Activated CD4-positive, alpha-beta T cell treated with anti-CD3 and anti-CD28 coated beads, Interleukin-2, amount 50 U/mL, for 48 hours (primary cell): ENCODE results near the gene DSCAM.
"Not testable (repeated sequence)": the region's sequence is repeated elsewhere in the genome, so short reads cannot be mapped to it uniquely, and the experiment has no call there.

Source experiments
- DNase-seq, 2 experiments: peaks; one replicate each; pipeline ENCODE4 v3.0.0-alpha.2; 2020

The DSCAM gene

GRCh38 chr21:40507978-40508377 lies 339.0 kb downstream of the DSCAM start:
- DNase-seq: no peak

- DNase-seq: no peak
These were observed 341.3 kb downstream of the DSCAM start for GRCh38 chr21:40505681-40506080.

- DNase-seq: no peak
These were observed 341.7 kb downstream of the DSCAM start for GRCh38 chr21:40505244-40505643.

- DNase-seq: no peak
These were observed 342.1 kb downstream of the DSCAM start for GRCh38 chr21:40504825-40505224.

- DNase-seq: no peak
These were observed 350.8 kb downstream of the DSCAM start for GRCh38 chr21:40496116-40496515.

- DNase-seq: no peak
These were observed 356.6 kb downstream of the DSCAM start for GRCh38 chr21:40490408-40490807.

- no peak for DNase-seq
These were observed 358.0 kb downstream of the DSCAM start for GRCh38 chr21:40489001-40489400.

- no peak for DNase-seq
These were observed 365.2 kb downstream of the DSCAM start for GRCh38 chr21:40481764-40482163.

- no peak for DNase-seq
These were observed 372.4 kb downstream of the DSCAM start for GRCh38 chr21:40474513-40474912.

GRCh38 chr21:40472013-40472412 lies 374.9 kb downstream of the DSCAM start:
- DNase-seq: no peak

- no peak for DNase-seq
These were observed 375.9 kb downstream of the DSCAM start for GRCh38 chr21:40471103-40471502.

GRCh38 chr21:40466893-40467483 lies 380.0 kb downstream of the DSCAM start:
- no peak for DNase-seq

- DNase-seq: no peak
These were observed 381.6 kb downstream of the DSCAM start for GRCh38 chr21:40465382-40465781.

GRCh38 chr21:40463176-40463575 lies 383.8 kb downstream of the DSCAM start:
- DNase-seq: no peak

GRCh38 chr21:40461008-40461407 lies 385.9 kb downstream of the DSCAM start:
- DNase-seq: no peak

- no peak for DNase-seq
These were observed 389.2 kb downstream of the DSCAM start for GRCh38 chr21:40457741-40458140.

GRCh38 chr21:40454057-40454456 lies 392.9 kb downstream of the DSCAM start:
- no peak for DNase-seq

GRCh38 chr21:40453183-40453582 lies 393.8 kb downstream of the DSCAM start:
- DNase-seq: no peak

- DNase-seq: no peak
These were observed 394.4 kb downstream of the DSCAM start for GRCh38 chr21:40452548-40452947.

GRCh38 chr21:40447016-40447415 lies 399.9 kb downstream of the DSCAM start:
- DNase-seq: no peak

- DNase-seq: no peak
These were observed 401.5 kb downstream of the DSCAM start for GRCh38 chr21:40445349-40445921.

GRCh38 chr21:40439581-40439980 lies 407.4 kb downstream of the DSCAM start:
- DNase-seq: not testable (repeated sequence)

GRCh38 chr21:40438616-40439015 lies 408.3 kb downstream of the DSCAM start:
- DNase-seq: no peak

GRCh38 chr21:40436261-40436660 lies 410.7 kb downstream of the DSCAM start:
- no peak for DNase-seq

GRCh38 chr21:40433538-40433937 lies 413.4 kb downstream of the DSCAM start:
- no peak for DNase-seq
